ENCODE data around the gene DTHD1. TPM values are rescaled to one million over a fixed set of nuclear protein-coding genes. Genes with fewer than 3 reads are reported as not detected.

Gene DTHD1
- total RNA-seq, 1 experiment from 2014 or later: not detected

DNA sequence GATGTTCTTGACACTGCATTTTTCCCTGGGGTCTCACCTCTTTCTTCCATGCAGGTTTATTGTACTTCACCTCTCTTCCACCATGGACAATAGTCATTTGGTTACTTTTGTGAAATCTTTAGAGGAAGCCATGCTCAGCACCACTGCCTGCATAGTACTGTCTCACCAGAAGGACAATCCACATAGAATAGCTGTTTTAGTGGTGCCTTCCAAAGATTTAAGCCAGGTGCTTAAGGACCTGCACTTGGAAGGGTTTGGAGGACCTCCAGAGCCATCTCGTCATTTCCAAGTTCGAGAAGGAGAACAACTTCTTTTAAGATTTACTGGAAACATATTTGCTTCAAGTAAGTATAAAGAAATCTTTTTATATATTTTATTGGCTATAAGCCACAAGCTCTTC, 26.7 kb downstream of the DTHD1 start (continued):
- TF ChIP-seq CTCF (IDR thresholded peaks at IDR 0.05 in 2 of 3, conservative IDR thresholded peaks at IDR 0.05 in 1 of 3; ENCODE audit: borderline replicate concordance in 1 of 3, insufficient read depth in 1 of 3, low read depth in 2 of 3, low read length in 2 of 3): no peak
- TF ChIP-seq ZBTB33 (IDR thresholded peaks at IDR 0.05; ENCODE audit: extremely low read depth, insufficient replicate concordance, low read length): no peak
- no peak for TF ChIP-seq SP1 (IDR thresholded peaks at IDR 0.05; ENCODE audit: low read depth)
- no peak for TF ChIP-seq TCF7L2 (IDR thresholded peaks at IDR 0.05; ENCODE audit: borderline replicate concordance, extremely low read depth, insufficient read depth, insufficient read length)
- TF ChIP-seq POLR2A (IDR thresholded peaks at IDR 0.05; ENCODE audit: borderline replicate concordance, extremely low read depth, insufficient read depth, insufficient read length): no peak
- no peak for TF ChIP-seq JUND (IDR thresholded peaks at IDR 0.05)
- no peak for TF ChIP-seq EZH2 (IDR thresholded peaks at IDR 0.05)
- TF ChIP-seq, protein P1, sequence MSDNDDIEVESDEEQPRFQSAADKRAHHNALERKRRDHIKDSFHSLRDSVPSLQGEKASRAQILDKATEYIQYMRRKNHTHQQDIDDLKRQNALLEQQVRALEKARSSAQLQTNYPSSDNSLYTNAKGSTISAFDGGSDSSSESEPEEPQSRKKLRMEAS (IDR thresholded peaks at IDR 0.05): no peak

DNA sequence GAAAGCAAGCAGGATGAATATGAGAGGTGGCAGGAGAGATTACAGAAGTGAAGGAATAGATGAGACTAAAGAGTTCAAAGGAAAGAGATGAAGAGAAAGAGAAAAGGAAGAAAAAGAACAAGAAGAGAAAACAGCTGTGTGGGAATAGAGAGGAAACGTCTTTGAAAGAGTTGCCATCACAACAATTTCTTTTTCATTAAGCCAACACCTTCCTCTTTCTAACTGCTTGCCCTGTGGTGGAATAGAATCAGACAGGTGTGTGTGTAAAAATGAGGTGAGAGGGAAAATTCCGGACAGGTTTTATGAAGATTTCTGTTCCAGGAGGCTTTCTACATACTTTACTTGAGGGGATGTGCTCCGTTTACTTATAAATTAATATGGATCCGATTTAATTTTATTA, 28.8 kb downstream of the DTHD1 start:
- no peak overlapping the region for H3K9ac ChIP-seq (ENCODE audit: low read length)
- no TSS peak for BruUV-seq (replicated peaks)
- intact Hi-C loops (cut with micrococcal nuclease): no loop called here
- no peak overlapping the region for H3K4me2 ChIP-seq (ENCODE audit: low read length)
- H2AFZ ChIP-seq (ENCODE audit: low read depth, low read length, poor library complexity, severe bottlenecking): no peak overlapping the region
- TF ChIP-seq JUND (IDR thresholded peaks at IDR 0.05) (no peak), EZH2 (IDR thresholded peaks at IDR 0.05) (no peak), FOSL1 (IDR thresholded peaks at IDR 0.05; ENCODE audit: low read depth) (no peak), TCF7L2 (IDR thresholded peaks at IDR 0.05; ENCODE audit: borderline replicate concordance, extremely low read depth, insufficient read depth, insufficient read length) (no peak), SIN3A (IDR thresholded peaks at IDR 0.05; ENCODE audit: low read depth) (no peak), ZBTB33 (IDR thresholded peaks at IDR 0.05; ENCODE audit: extremely low read depth, insufficient replicate concordance, low read length) (no peak), ELF1 (IDR thresholded peaks at IDR 0.05; ENCODE audit: borderline replicate concordance, low read depth) (no peak), EZH2phosphoT487 (IDR thresholded peaks at IDR 0.05; ENCODE audit: borderline replicate concordance) (no peak)
- H3K4me1 ChIP-seq (ENCODE audit: control insufficient read depth in 1 of 2, insufficient read depth in 2 of 2, low read length in 2 of 2): no peaks in the 10 kb centered on the region
- H4K20me1 ChIP-seq (ENCODE audit: insufficient read depth): no peaks in the 10 kb centered on the region
- H3K9me2 ChIP-seq (ENCODE audit: insufficient read depth): no peaks in the 10 kb centered on the region
- H3K4me3 ChIP-seq (replicated peaks in 1 of 2; ENCODE audit: low read depth in 1 of 2, low read length in 2 of 2): no peak overlapping the region
- H3K9me3 ChIP-seq (ENCODE audit: control insufficient read depth in 1 of 2, insufficient read depth in 1 of 2, low read depth in 1 of 2, low read length in 2 of 2): no peaks in the 10 kb centered on the region
- no peaks in the 10 kb centered on the region for H3K36me3 ChIP-seq (ENCODE audit: control insufficient read depth in 1 of 2, insufficient read depth in 2 of 2, low read length in 2 of 2)
- ATAC-seq (no peak), DNase-seq (ENCODE audit: low read depth, low spot score) (no peak)
- ChIA-PET RAD21 (ENCODE audit: low non-redundant PET in 1 of 2, low total read pairs in 2 of 2, uncharacterized antibody in 2 of 2, unreplicated experiment in 2 of 2) (no interaction called here), POLR2A (no interaction called here), CTCF (no interaction called here)
- H3K27me3 ChIP-seq (ENCODE audit: insufficient read depth, low read length): no peaks in the 10 kb centered on the region
- H3K79me2 ChIP-seq (ENCODE audit: insufficient read depth, low read length): no peaks in the 10 kb centered on the region
- H3K27ac ChIP-seq (ENCODE audit: low read depth, low read length): no peak overlapping the region

All from HCT116 (cell line).